Neural cell (in vitro differentiated cells): ENCODE data around the gene RAD51B.

Experiments used
- EP300 ChIP-seq: fragments of 450-650 bp; conservative IDR thresholded peaks from 2 replicates; pipeline ENCODE4 v1.6.1; 2014; ENCODE audit warnings: antibody characterized with exemption, mild to moderate bottlenecking, moderate library complexity; ENCODE audit not compliant: poor library complexity, severe bottlenecking
- EZH2 ChIP-seq: fragments of 200-600, 300-800 bp; shearing (Covaris generic), sonication (generic); IDR thresholded peaks from 2 replicates; pipeline ENCODE4 v1.6.1; 2014; ENCODE audit warnings: antibody characterized with exemption, low read length, borderline replicate concordance, mild to moderate bottlenecking; ENCODE audit not compliant: insufficient read depth, poor library complexity, severe bottlenecking
- MXI1 ChIP-seq: fragments of 450-650 bp; conservative IDR thresholded peaks from 2 replicates; pipeline ENCODE4 v1.6.1; 2014; ENCODE audit warnings: antibody characterized with exemption, mild to moderate bottlenecking; ENCODE audit not compliant: poor library complexity, severe bottlenecking
- POLR2AphosphoS5 ChIP-seq: IDR thresholded peaks from 2 replicates; pipeline ENCODE4 v1.6.1; 2012
- RAD21 ChIP-seq: fragments of 450-650 bp; conservative IDR thresholded peaks from 2 replicates; pipeline ENCODE4 v1.6.1; 2014; ENCODE audit warnings: antibody characterized with exemption, mild to moderate bottlenecking, moderate library complexity
- SMC3 ChIP-seq: fragments of 450-650 bp; conservative IDR thresholded peaks from 2 replicates; pipeline ENCODE4 v1.6.1; 2014; ENCODE audit warnings: antibody characterized with exemption, mild to moderate bottlenecking, moderate library complexity; ENCODE audit not compliant: poor library complexity
- TAF1 ChIP-seq: IDR thresholded peaks from 2 replicates; pipeline ENCODE4 v1.6.1; 2012; ENCODE audit warnings: low read depth
- TF ChIP-seq, protein P1 (sequence below): fragments of 450-650 bp; IDR thresholded peaks from 2 replicates; pipeline ENCODE4 v1.5.1; 2014; ENCODE audit warnings: antibody characterized with exemption, mild to moderate bottlenecking, moderate library complexity; ENCODE audit not compliant: poor library complexity, severe bottlenecking

DNA sequence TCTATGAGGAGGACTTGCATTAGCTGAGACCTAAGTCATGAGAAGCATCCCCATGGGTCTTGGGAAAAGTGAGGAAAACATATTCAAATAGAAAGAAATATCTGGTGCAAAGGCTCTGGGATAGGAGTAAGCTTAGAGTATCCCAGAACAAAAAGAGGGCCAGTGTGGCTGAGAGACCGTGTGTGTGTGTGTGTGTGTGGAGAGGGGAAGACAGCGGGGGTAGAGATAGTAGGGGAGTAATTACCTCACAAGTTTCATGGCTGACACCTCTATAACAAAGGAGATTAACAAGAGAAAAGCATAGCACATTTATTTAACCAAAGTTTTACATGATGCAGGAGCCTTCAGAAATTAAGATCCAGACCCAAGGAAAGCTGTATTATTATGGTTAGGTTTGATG is 440.5 kb downstream of the RAD51B start:
- TF ChIP-seq, protein P1, sequence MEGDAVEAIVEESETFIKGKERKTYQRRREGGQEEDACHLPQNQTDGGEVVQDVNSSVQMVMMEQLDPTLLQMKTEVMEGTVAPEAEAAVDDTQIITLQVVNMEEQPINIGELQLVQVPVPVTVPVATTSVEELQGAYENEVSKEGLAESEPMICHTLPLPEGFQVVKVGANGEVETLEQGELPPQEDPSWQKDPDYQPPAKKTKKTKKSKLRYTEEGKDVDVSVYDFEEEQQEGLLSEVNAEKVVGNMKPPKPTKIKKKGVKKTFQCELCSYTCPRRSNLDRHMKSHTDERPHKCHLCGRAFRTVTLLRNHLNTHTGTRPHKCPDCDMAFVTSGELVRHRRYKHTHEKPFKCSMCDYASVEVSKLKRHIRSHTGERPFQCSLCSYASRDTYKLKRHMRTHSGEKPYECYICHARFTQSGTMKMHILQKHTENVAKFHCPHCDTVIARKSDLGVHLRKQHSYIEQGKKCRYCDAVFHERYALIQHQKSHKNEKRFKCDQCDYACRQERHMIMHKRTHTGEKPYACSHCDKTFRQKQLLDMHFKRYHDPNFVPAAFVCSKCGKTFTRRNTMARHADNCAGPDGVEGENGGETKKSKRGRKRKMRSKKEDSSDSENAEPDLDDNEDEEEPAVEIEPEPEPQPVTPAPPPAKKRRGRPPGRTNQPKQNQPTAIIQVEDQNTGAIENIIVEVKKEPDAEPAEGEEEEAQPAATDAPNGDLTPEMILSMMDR, result no peak
- TF ChIP-seq MXI1 (no peak), EP300 (no peak), TAF1 (no peak), EZH2 (no peak), POLR2AphosphoS5 (no peak), RAD21 (no peak), SMC3 (no peak)
